ENCODE results near the gene PCDHGB1. TPM values are rescaled to one million over a fixed set of nuclear protein-coding genes. Genes with fewer than 3 reads are reported as not detected.
"Not testable (repeated sequence)": the region's sequence is repeated elsewhere in the genome, so short reads cannot be mapped to it uniquely, and the experiment has no call there.

Gene PCDHGB1
- total RNA-seq, 2 experiments from 2014 or later: 3.0 to 4.1 TPM

- Histone ChIP-seq H4K20me1 (ENCODE audit: insufficient read depth, low read length) (no peaks in the 10 kb centered on the region), H3K27ac (ENCODE audit: low read depth, low read length, poor library complexity, severe bottlenecking) (no peak overlapping the region), H3K4me2 (ENCODE audit: low read length) (no peak overlapping the region), H3K9me3 (ENCODE audit: low read length) (0 out of 2 replicates have a peak, but pooled peaks cover 7% of the 10 kb centered on the region), H3K4me3 (ENCODE audit: low read depth, low read length, poor library complexity, severe bottlenecking) (no peak overlapping the region), H3K4me1 (ENCODE audit: insufficient read depth, low read length, poor library complexity, severe bottlenecking) (no peaks in the 10 kb centered on the region), H3K79me2 (ENCODE audit: insufficient read depth, low read depth, low read length) (no peaks in the 10 kb centered on the region), H3K36me3 (ENCODE audit: insufficient read depth, low read length) (peaks cover 5% of the 10 kb centered on the region; the same call in 1 of the 2 replicates), H2AFZ (ENCODE audit: low read length) (no peak overlapping the region), H3K9me2 (ENCODE audit: insufficient read depth, low read length) (no peaks in the 10 kb centered on the region)
- ChIA-PET POLR2A (interaction anchor here (1.1 kb wide), 1 partner anchor 13 kb away, joined by 3 read pairs; the partner anchor contains the start of gene TAF7), CTCF (ENCODE audit: unreplicated experiment) (no interaction called here)
- no TSS peak for BruUV-seq (replicated peaks)
- intact Hi-C loops (cut with micrococcal nuclease; ENCODE audit: unreplicated experiment): no loop called here
- DNase-seq (ENCODE audit: low spot score): no peak
- no peak for TF ChIP-seq EZH2phosphoT487 (IDR thresholded peaks at IDR 0.05; ENCODE audit: borderline replicate concordance, low read depth, low read length)
- TF ChIP-seq CTCF (conservative IDR thresholded peaks at IDR 0.05; ENCODE audit: low read length): no peak
Measured at GRCh38 chr5:141306630-141307029, 43.3 kb upstream of the PCDHGB1 start.

DNA sequence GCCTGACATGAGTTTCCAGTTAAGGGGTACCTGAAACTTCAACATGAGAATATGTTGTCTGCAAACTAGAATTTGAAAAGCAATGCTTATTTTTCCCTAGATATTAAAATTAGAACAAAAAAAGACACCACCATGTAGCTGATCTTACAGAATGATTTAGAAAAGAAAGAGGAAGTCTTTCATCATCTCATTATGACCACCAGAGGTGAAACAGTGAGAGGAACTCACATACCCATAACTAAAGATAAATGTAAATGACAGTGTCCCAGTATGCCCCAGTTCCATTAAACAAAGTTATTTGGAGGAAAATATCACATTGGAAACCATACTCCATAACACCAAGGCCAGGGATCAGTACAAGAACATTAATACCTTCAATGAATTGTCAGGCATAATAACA lies 36.2 kb upstream of the PCDHGB1 start:
- Histone ChIP-seq H3K4me3 (ENCODE audit: low read depth, low read length, poor library complexity, severe bottlenecking) (no peak overlapping the region), H3K79me2 (ENCODE audit: insufficient read depth, low read depth, low read length) (peaks cover 54% of the 10 kb centered on the region), H2AFZ (ENCODE audit: low read length) (no peak overlapping the region), H3K9me2 (ENCODE audit: insufficient read depth, low read length) (no peaks in the 10 kb centered on the region), H4K20me1 (ENCODE audit: insufficient read depth, low read length) (no peaks in the 10 kb centered on the region), H3K36me3 (ENCODE audit: insufficient read depth, low read length) (peaks cover 73% of the 10 kb centered on the region), H3K4me1 (ENCODE audit: insufficient read depth, low read length, poor library complexity, severe bottlenecking) (peaks cover 7% of the 10 kb centered on the region), H3K4me2 (ENCODE audit: low read length) (no peak overlapping the region), H3K9me3 (ENCODE audit: low read length) (peaks cover 37% of the 10 kb centered on the region), H3K27ac (ENCODE audit: low read depth, low read length, poor library complexity, severe bottlenecking) (no peak overlapping the region)
- POLR2A ChIA-PET: no interaction called here
- TF ChIP-seq EZH2phosphoT487 (IDR thresholded peaks at IDR 0.05; ENCODE audit: borderline replicate concordance, low read depth, low read length): no peak
- TF ChIP-seq CTCF (conservative IDR thresholded peaks at IDR 0.05; ENCODE audit: low read length): no peak
- BruUV-seq (replicated peaks): no TSS peak
- DNase-seq (ENCODE audit: low spot score): no peak
- intact Hi-C loops (cut with micrococcal nuclease; ENCODE audit: unreplicated experiment): no loop called here
- CTCF ChIA-PET (ENCODE audit: unreplicated experiment): no interaction called here

DNA sequence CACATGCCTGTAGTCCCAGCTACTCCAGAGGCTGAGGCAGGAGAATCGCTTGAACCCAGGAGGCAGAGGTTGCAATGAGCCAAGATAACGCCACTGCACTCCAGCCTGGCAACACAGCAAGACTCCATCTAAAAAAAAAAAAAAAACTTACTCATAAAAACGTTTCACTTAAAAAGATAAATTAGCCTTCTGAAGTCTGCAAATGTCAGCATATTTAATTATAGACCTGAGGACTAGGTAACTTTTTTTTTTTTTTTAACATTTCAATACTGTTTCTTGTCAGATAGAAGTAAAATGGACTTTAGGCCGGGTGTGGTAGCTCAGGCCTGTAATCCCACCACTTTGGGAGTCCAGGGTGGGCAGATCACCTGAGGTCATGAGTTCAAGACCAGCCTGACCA lies 32.9 kb upstream of the PCDHGB1 start:
- H3K4me2 ChIP-seq (ENCODE audit: low read length); CTCF ChIA-PET (ENCODE audit: unreplicated experiment); H3K27ac ChIP-seq (ENCODE audit: low read depth, low read length, poor library complexity, severe bottlenecking); BruUV-seq (replicated peaks); H3K9me2 ChIP-seq (ENCODE audit: insufficient read depth, low read length); DNase-seq (ENCODE audit: low spot score); H2AFZ ChIP-seq (ENCODE audit: low read length); H4K20me1 ChIP-seq (ENCODE audit: insufficient read depth, low read length); intact Hi-C loops (cut with micrococcal nuclease; ENCODE audit: unreplicated experiment); H3K4me3 ChIP-seq (ENCODE audit: low read depth, low read length, poor library complexity, severe bottlenecking); POLR2A ChIA-PET: not testable (repeated sequence)
- Histone ChIP-seq H3K79me2 (ENCODE audit: insufficient read depth, low read depth, low read length) (peaks cover 80% of the 10 kb centered on the region), H3K9me3 (ENCODE audit: low read length) (peaks cover 51% of the 10 kb centered on the region), H3K4me1 (ENCODE audit: insufficient read depth, low read length, poor library complexity, severe bottlenecking) (peaks cover 28% of the 10 kb centered on the region), H3K36me3 (ENCODE audit: insufficient read depth, low read length) (peaks cover 83% of the 10 kb centered on the region)

All from OCI-LY7 (cell line).